HCT116 (cell line): ENCODE data around the gene SECISBP2L. TPM values are rescaled to one million over a fixed set of nuclear protein-coding genes. Genes with fewer than 3 reads are reported as not detected.

Experiments used
- ATAC-seq: fragments of 200-7000 bp; cut with Tn5 transposase; 2 replicates; pipeline ENCODE4 v1.9.1; 2020; ENCODE audit warnings: mild to moderate bottlenecking, moderate library complexity
- BruUV-seq: library from RNA; stranded (reverse); fragments of 400-500 nt; replicated peaks from 2 replicates; lab custom pipeline; 2021; lab: Mats Ljungman, UMichigan
- CTCF ChIA-PET: fragments of 300-600 bp; sonication (Branson Sonifier 250); formaldehyde crosslinking; loops from one replicate; lab custom pipeline; 2021; ENCODE audit warnings: antibody characterized with exemption; lab: Charles Lee
- POLR2A ChIA-PET: fragments of 300-600, 350-600 bp; sonication (Branson Sonifier 250); formaldehyde crosslinking; loops from one replicate; lab custom pipeline; 2021; ENCODE audit warnings: antibody characterized with exemption; lab: Charles Lee
- RAD21 ChIA-PET, 2 experiments: fragments of 300-600 bp; sonication (Branson Sonifier 250); formaldehyde crosslinking; loops; one replicate each; lab custom pipeline; 2023; ENCODE audit warnings: low total read pairs in 2 of 2; ENCODE audit not compliant: uncharacterized antibody in 2 of 2, unreplicated experiment in 2 of 2, low non-redundant PET in 1 of 2; lab: Charles Lee
- DNase-seq: peaks from one replicate; pipeline ENCODE4 v3.0.0-alpha.2; 2010; ENCODE audit warnings: low read depth, low spot score
- H2AFZ ChIP-seq: fragments of 200-600 bp; shearing (Covaris generic), sonication (generic); 2 replicates; pipeline ENCODE4 v1.6.1; 2017; ENCODE audit warnings: low read depth, mixed run types, mixed read lengths, antibody characterized with exemption, low read length; ENCODE audit not compliant: poor library complexity, severe bottlenecking
- H3K27ac ChIP-seq: 2 replicates; pipeline ENCODE4 v1.5.1; 2012; ENCODE audit warnings: low read depth, low read length
- H3K27me3 ChIP-seq: fragments of 200-600 bp; sonication (generic); 2 replicates; pipeline ENCODE4 v1.6.1; 2016; ENCODE audit warnings: mixed run types, low read length, mixed read lengths; ENCODE audit not compliant: insufficient read depth
- H3K36me3 ChIP-seq, 2 experiments: fragments of 200-500 bp in 1 of 2; fragments of 200-600 bp in 1 of 2; sonication (Bioruptor generic) in 1 of 2; sonication (generic) in 1 of 2; 2 replicates each; pipeline versions ENCODE4 v1.5.1 to v1.6.1; 2014 to 2016; ENCODE audit warnings: low read length in 2 of 2, inconsistent platforms in 1 of 2, mixed read lengths in 1 of 2, mixed run types in 1 of 2; ENCODE audit not compliant: insufficient read depth in 2 of 2, control insufficient read depth in 1 of 2
- H3K4me1 ChIP-seq, 2 experiments: fragments of 200-600 bp in 1 of 2; sonication (generic) in 1 of 2; 2 replicates each; pipeline versions ENCODE4 v1.5.1 to v1.6.1; 2012 to 2017; ENCODE audit warnings: low read length in 2 of 2, inconsistent platforms in 1 of 2, mild to moderate bottlenecking in 1 of 2, mixed read lengths in 1 of 2, mixed run types in 1 of 2, moderate library complexity in 1 of 2; ENCODE audit not compliant: insufficient read depth in 2 of 2, control insufficient read depth in 1 of 2
- H3K4me2 ChIP-seq: fragments of 200-600 bp; sonication (generic); 2 replicates; pipeline ENCODE4 v1.6.1; 2017; ENCODE audit warnings: mixed run types, low read length, mixed read lengths
- H3K4me3 ChIP-seq, 2 experiments: fragments of 200-600 bp in 1 of 2; sonication (generic) in 1 of 2; replicated peaks in 1 of 2; 2 replicates each; pipeline ENCODE4 v1.5.1; 2011 to 2016; ENCODE audit warnings: low read length in 2 of 2, control low read depth in 1 of 2, low read depth in 1 of 2, mild to moderate bottlenecking in 1 of 2, mixed read lengths in 1 of 2, mixed run types in 1 of 2
- H3K79me2 ChIP-seq: fragments of 200-600 bp; sonication (generic); 2 replicates; pipeline ENCODE4 v1.6.1; 2017; ENCODE audit warnings: mild to moderate bottlenecking, mixed run types, low read length, moderate library complexity, mixed read lengths; ENCODE audit not compliant: insufficient read depth
- H3K9ac ChIP-seq: fragments of 200-600 bp; sonication (generic); 2 replicates; pipeline ENCODE4 v1.6.1; 2016; ENCODE audit warnings: low read length, mixed read lengths
- H3K9me2 ChIP-seq: fragments of 200-600 bp; sonication (generic), shearing (Covaris generic); 2 replicates; pipeline ENCODE4 v1.6.1; 2017; ENCODE audit warnings: mixed run types, mild to moderate bottlenecking, moderate library complexity; ENCODE audit not compliant: insufficient read depth
- H3K9me3 ChIP-seq, 2 experiments: fragments of 200-500 bp in 1 of 2; fragments of 200-600 bp in 1 of 2; sonication (Bioruptor generic) in 1 of 2; sonication (generic) in 1 of 2; 2 replicates each; pipeline ENCODE4 v1.6.1; 2014 to 2017; ENCODE audit warnings: low read length in 2 of 2, mixed read lengths in 2 of 2, inconsistent platforms in 1 of 2, low read depth in 1 of 2, mild to moderate bottlenecking in 1 of 2, mixed run types in 1 of 2, moderate library complexity in 1 of 2; ENCODE audit not compliant: control insufficient read depth in 1 of 2, insufficient read depth in 1 of 2
- H4K20me1 ChIP-seq: fragments of 200-600 bp; sonication (generic), shearing (Covaris generic); 2 replicates; pipeline ENCODE4 v1.6.1; 2017; ENCODE audit warnings: mixed run types, mild to moderate bottlenecking, moderate library complexity; ENCODE audit not compliant: insufficient read depth
- ELF1 ChIP-seq: IDR thresholded peaks from 2 replicates; pipeline ENCODE4 v1.6.1; 2012; ENCODE audit warnings: low read depth, borderline replicate concordance
- EZH2phosphoT487 ChIP-seq: fragments of 200-600 bp; IDR thresholded peaks from 2 replicates; pipeline ENCODE4 v1.6.1; 2018; ENCODE audit warnings: antibody characterized with exemption, borderline replicate concordance
- FOSL1 ChIP-seq: IDR thresholded peaks from 2 replicates; pipeline ENCODE4 v1.6.1; 2012; ENCODE audit warnings: low read depth
- JUND ChIP-seq: IDR thresholded peaks from 2 replicates; pipeline ENCODE4 v1.6.1; 2012
- POLR2A ChIP-seq: IDR thresholded peaks from 2 replicates; pipeline ENCODE4 v1.7.0; 2011; ENCODE audit warnings: borderline replicate concordance; ENCODE audit not compliant: insufficient read depth, insufficient read length; ENCODE audit errors: extremely low read depth
- SP1 ChIP-seq: IDR thresholded peaks from 2 replicates; pipeline ENCODE4 v1.6.1; 2012; ENCODE audit warnings: low read depth
- SRF ChIP-seq: IDR thresholded peaks from 2 replicates; pipeline ENCODE4 v1.6.1; 2012; ENCODE audit warnings: low read depth
- ZNF274 ChIP-seq: fragments of 200-500 bp; sonication (Bioruptor generic); IDR thresholded peaks from 2 replicates; pipeline ENCODE4 v1.6.1; 2014; ENCODE audit warnings: mild to moderate bottlenecking, low read depth, low read length, inconsistent platforms
- intact Hi-C: fragments of 100-400 bp; cut with micrococcal nuclease; formaldehyde crosslinking; loops from 2 replicates; pipeline ENCODE4 v1.10.0; 2022
- total RNA-seq: library from RNA; stranded (reverse); gene quantifications from one replicate; pipeline ENCODE4 v1.2.1, GENCODE V29; 2021; ENCODE audit not compliant: unreplicated experiment
- TF ChIP-seq, protein P1 (sequence below): IDR thresholded peaks from 2 replicates; pipeline ENCODE4 v1.6.1; 2012
- TF ChIP-seq, protein P2 (sequence below): IDR thresholded peaks from 2 replicates; pipeline ENCODE4 v1.6.1; 2012
- TF ChIP-seq, protein P3 (sequence below), 3 experiments: fragments of 200-600 bp in 1 of 3; sonication (generic) in 1 of 3; IDR thresholded peaks in 2 of 3; conservative IDR thresholded peaks in 1 of 3; 2 replicates each; pipeline ENCODE4 v1.5.1; 2012 to 2017; ENCODE audit warnings: low read depth in 2 of 3, low read length in 2 of 3, antibody characterized with exemption in 1 of 3, borderline replicate concordance in 1 of 3, control low read depth in 1 of 3, mild to moderate bottlenecking in 1 of 3, mixed read lengths in 1 of 3, mixed run types in 1 of 3, moderate library complexity in 1 of 3; ENCODE audit not compliant: insufficient read depth in 1 of 3
- TF ChIP-seq, protein P4 (sequence below): IDR thresholded peaks from 2 replicates; pipeline ENCODE4 v1.6.1; 2011; ENCODE audit warnings: mild to moderate bottlenecking, low read length, moderate library complexity; ENCODE audit not compliant: insufficient replicate concordance; ENCODE audit errors: extremely low read depth

Gene SECISBP2L
- total RNA-seq, 1 experiment from 2014 or later = 22.9 TPM

DNA sequence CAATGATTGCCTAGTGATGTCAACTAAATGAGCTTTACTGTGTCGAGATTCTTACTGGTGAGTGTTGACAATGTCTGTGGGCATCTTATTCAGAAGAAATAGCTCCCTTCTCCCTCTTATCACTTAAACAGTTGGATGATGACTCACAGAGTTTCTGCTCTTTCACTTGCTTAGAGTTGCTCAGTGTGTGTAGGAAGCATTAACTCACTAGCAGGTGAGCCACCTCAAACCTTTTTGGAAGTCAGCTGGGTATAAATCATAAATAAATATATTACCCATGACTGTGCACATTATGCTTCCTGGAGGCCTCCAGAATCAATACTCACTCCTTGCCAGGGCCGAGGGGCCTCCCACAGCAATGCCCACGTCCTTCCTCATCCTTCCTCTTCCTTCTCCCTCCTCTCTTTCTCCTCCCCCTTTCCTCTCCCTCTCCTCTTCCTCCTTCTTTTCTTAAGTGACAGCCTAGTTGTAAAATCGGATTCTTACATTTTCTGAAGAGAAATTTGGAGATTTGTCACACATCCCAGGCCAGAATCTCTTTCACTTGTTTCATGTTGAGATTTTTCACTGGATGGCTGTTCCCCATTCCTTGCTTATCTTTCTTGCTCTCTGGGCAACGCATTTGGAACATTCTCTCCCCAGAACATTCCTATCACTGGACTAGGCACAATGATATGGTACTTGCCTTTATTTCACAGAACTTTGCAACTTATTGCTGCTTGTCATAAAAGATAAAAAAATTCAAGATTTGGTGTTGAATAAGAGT, 100.0 kb downstream of the SECISBP2L start:
- peak overlapping the region; percentile 27; the same call in 1 of the 2 replicates for H3K4me2 ChIP-seq
- DNase-seq (no peak), ATAC-seq (peak; percentile 36)
- no peak overlapping the region for H3K27ac ChIP-seq
- POLR2A ChIA-PET = interaction anchor here (0.6 kb wide), 1 partner anchor 18 kb away, joined by 3 read pairs; the partner anchor contains the start of gene SHC4
- no peak overlapping the region for H3K4me3 ChIP-seq
- H3K27me3 ChIP-seq = no peaks in the 10 kb centered on the region
- H3K36me3 ChIP-seq = no peaks in the 10 kb centered on the region
- peaks cover 0 to 12% of the 10 kb centered on the region in 2 experiments; a peak in 2 of 4 replicates for H3K4me1 ChIP-seq
- RAD21 ChIA-PET = no interaction called here
- peaks cover 5% of the 10 kb centered on the region; the same call in 1 of the 2 replicates for H3K9me2 ChIP-seq
- H3K9me3 ChIP-seq = no peaks in the 10 kb centered on the region
- peak overlapping the region; percentile 20 for H2AFZ ChIP-seq
- BruUV-seq = no TSS peak
- no peaks in the 10 kb centered on the region for H3K79me2 ChIP-seq
- intact Hi-C loops = no loop called here
- CTCF ChIA-PET = interaction anchor here (0.7 to 1.8 kb wide), 3 partner anchors 18 to 589 kb away, joined by 3 to 5 read pairs (median 5); partner anchors contain the start of gene SHC4
- H3K9ac ChIP-seq = no peak overlapping the region
- no peaks in the 10 kb centered on the region for H4K20me1 ChIP-seq
- TF ChIP-seq, protein P1, sequence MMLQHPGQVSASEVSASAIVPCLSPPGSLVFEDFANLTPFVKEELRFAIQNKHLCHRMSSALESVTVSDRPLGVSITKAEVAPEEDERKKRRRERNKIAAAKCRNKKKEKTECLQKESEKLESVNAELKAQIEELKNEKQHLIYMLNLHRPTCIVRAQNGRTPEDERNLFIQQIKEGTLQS = no peak
- TF ChIP-seq, protein P2, sequence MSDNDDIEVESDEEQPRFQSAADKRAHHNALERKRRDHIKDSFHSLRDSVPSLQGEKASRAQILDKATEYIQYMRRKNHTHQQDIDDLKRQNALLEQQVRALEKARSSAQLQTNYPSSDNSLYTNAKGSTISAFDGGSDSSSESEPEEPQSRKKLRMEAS = no peak
- TF ChIP-seq FOSL1 (peak; percentile 40; the same call in 1 of the 2 replicates), SRF (no peak), JUND (peak; percentile 41), ZNF274 (no peak), SP1 (0 out of 2 replicates have a peak, but pooled peaks have one; percentile 16)

DNA sequence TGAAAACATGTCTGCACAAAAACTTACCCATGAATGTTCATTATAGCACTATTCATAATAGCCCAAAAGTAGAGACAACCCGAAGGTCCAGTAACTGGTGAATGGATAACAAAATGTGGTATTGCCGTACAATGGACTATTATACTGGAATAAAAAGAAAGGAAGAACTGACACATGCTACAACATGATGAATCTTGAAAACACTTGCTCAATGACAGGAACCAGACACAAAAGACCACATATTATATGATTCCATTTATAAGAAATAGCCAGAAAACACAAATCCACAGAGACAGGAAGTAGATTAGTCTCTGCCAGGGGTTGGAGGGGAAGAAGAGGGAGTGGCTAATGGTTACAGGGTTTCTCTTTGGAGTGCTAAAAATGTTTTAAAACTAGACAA, 100.9 kb downstream of the SECISBP2L start:
- Histone ChIP-seq H3K9me2 (peaks cover under 1% of the 10 kb centered on the region; the same call in 1 of the 2 replicates), H3K27ac (no peak overlapping the region), H3K9me3 (no peaks in the 10 kb centered on the region), H4K20me1 (no peaks in the 10 kb centered on the region), H3K79me2 (no peaks in the 10 kb centered on the region), H2AFZ (peak overlapping the region; percentile 20), H3K9ac (no peak overlapping the region), H3K4me3 (no peak overlapping the region), H3K27me3 (no peaks in the 10 kb centered on the region), H3K36me3 (no peaks in the 10 kb centered on the region), H3K4me1 (peaks cover 0 to 19% of the 10 kb centered on the region in 2 experiments; a peak in 2 of 4 replicates), H3K4me2 (no peak overlapping the region)
- RAD21 ChIA-PET = no interaction called here
- BruUV-seq = no TSS peak
- intact Hi-C loops = no loop called here
- ATAC-seq = no peak
- CTCF ChIA-PET = interaction anchor here (1.0 to 1.8 kb wide), 2 partner anchors 19 to 30 kb away, joined by 5 read pairs; partner anchors contain the start of gene SHC4
- no peak for DNase-seq
- POLR2A ChIA-PET = interaction anchor here (0.6 kb wide), 1 partner anchor 19 kb away, joined by 3 read pairs; the partner anchor contains the start of gene SHC4
- TF ChIP-seq, protein P3, sequence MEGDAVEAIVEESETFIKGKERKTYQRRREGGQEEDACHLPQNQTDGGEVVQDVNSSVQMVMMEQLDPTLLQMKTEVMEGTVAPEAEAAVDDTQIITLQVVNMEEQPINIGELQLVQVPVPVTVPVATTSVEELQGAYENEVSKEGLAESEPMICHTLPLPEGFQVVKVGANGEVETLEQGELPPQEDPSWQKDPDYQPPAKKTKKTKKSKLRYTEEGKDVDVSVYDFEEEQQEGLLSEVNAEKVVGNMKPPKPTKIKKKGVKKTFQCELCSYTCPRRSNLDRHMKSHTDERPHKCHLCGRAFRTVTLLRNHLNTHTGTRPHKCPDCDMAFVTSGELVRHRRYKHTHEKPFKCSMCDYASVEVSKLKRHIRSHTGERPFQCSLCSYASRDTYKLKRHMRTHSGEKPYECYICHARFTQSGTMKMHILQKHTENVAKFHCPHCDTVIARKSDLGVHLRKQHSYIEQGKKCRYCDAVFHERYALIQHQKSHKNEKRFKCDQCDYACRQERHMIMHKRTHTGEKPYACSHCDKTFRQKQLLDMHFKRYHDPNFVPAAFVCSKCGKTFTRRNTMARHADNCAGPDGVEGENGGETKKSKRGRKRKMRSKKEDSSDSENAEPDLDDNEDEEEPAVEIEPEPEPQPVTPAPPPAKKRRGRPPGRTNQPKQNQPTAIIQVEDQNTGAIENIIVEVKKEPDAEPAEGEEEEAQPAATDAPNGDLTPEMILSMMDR (IDR thresholded peaks at IDR 0.05 in 2 of 3, conservative IDR thresholded peaks at IDR 0.05 in 1 of 3; ENCODE audit: borderline replicate concordance in 1 of 3, insufficient read depth in 1 of 3, low read depth in 2 of 3, low read length in 2 of 3) = no peak
- no peak for TF ChIP-seq ELF1
- TF ChIP-seq POLR2A = no peak
- no peak for TF ChIP-seq FOSL1
- TF ChIP-seq, protein P1 = no peak
- no peak for TF ChIP-seq SP1
- TF ChIP-seq, protein P4, sequence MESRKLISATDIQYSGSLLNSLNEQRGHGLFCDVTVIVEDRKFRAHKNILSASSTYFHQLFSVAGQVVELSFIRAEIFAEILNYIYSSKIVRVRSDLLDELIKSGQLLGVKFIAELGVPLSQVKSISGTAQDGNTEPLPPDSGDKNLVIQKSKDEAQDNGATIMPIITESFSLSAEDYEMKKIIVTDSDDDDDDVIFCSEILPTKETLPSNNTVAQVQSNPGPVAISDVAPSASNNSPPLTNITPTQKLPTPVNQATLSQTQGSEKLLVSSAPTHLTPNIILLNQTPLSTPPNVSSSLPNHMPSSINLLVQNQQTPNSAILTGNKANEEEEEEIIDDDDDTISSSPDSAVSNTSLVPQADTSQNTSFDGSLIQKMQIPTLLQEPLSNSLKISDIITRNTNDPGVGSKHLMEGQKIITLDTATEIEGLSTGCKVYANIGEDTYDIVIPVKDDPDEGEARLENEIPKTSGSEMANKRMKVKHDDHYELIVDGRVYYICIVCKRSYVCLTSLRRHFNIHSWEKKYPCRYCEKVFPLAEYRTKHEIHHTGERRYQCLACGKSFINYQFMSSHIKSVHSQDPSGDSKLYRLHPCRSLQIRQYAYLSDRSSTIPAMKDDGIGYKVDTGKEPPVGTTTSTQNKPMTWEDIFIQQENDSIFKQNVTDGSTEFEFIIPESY = no peak
- no peak for TF ChIP-seq EZH2phosphoT487
